GM23338 (cell line): ENCODE data around the gene SPRING1.

Source experiments
- EZH2phosphoT487 ChIP-seq: fragments of 200-600 bp; sonication (generic); IDR thresholded peaks from one replicate; pipeline ENCODE4 v1.8.1; 2018; ENCODE audit warnings: antibody characterized with exemption; ENCODE audit not compliant: unreplicated experiment
- POLR2AphosphoS5 ChIP-seq: IDR thresholded peaks from 2 replicates; pipeline ENCODE4 v1.6.1; 2016; ENCODE audit warnings: antibody characterized with exemption, low read depth
- TF ChIP-seq, protein P1 (sequence below), 2 experiments: fragments of 200-600 bp in 1 of 2; sonication (generic) in 1 of 2; conservative IDR thresholded peaks; 2 replicates each; pipeline versions ENCODE4 v1.5.1 to v1.6.1; 2016 to 2017; ENCODE audit warnings: antibody characterized with exemption in 2 of 2, low read depth in 2 of 2, mild to moderate bottlenecking in 2 of 2, moderate library complexity in 1 of 2

DNA sequence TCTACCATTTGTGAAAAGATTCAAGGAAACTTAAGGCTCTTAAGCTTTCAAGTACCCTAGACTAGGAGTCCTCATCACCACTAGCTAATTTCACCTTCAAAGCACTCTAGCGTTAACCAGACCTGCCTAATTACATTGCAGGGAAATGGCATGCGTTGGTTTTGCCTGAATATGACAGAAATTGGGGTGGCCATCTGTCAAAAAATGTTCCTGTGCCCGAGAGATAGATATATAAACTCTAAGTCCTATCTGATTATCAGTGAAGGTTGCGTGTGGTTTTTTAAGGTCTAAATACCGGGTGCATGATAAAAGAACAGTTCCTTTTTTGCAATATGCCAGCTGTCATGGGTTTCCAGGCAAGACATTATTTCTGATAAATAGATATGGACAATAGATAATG, 48.3 kb downstream of the SPRING1 start:
- TF ChIP-seq, protein P1, sequence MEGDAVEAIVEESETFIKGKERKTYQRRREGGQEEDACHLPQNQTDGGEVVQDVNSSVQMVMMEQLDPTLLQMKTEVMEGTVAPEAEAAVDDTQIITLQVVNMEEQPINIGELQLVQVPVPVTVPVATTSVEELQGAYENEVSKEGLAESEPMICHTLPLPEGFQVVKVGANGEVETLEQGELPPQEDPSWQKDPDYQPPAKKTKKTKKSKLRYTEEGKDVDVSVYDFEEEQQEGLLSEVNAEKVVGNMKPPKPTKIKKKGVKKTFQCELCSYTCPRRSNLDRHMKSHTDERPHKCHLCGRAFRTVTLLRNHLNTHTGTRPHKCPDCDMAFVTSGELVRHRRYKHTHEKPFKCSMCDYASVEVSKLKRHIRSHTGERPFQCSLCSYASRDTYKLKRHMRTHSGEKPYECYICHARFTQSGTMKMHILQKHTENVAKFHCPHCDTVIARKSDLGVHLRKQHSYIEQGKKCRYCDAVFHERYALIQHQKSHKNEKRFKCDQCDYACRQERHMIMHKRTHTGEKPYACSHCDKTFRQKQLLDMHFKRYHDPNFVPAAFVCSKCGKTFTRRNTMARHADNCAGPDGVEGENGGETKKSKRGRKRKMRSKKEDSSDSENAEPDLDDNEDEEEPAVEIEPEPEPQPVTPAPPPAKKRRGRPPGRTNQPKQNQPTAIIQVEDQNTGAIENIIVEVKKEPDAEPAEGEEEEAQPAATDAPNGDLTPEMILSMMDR (conservative IDR thresholded peaks at IDR 0.05; ENCODE audit: low read depth in 2 of 2): no peak
- TF ChIP-seq POLR2AphosphoS5 (no peak), EZH2phosphoT487 (no peak)
